Keratinocyte (primary cell): ENCODE results near the gene VASP. TPM values are rescaled to one million over a fixed set of nuclear protein-coding genes. Genes with fewer than 3 reads are reported as not detected.
A peak's percentile ranks its signal among the peaks of the same experiment; 100 is the strongest.

ENCODE experiments used
- DNase-seq: peaks from one replicate; pipeline ENCODE4 v3.0.0-alpha.2; 2011; ENCODE audit warnings: low read depth, missing footprints, low spot score
- FAIRE-seq: peaks from 2 replicates; lab custom pipeline; 2011; peaks lifted over from hg19 to GRCh38; lab: Jason Lieb, UNC
- H2AFZ ChIP-seq: 2 replicates; pipeline ENCODE4 v1.6.0; 2012; ENCODE audit warnings: low read length, control low read depth, inconsistent platforms; ENCODE audit not compliant: control insufficient read depth
- H3K27ac ChIP-seq: 2 replicates; pipeline ENCODE4 v1.5.1; 2011; ENCODE audit warnings: low read length; ENCODE audit not compliant: control insufficient read depth, insufficient read depth
- H3K27me3 ChIP-seq: 3 replicates; pipeline ENCODE4 v1.6.0; 2011; ENCODE audit warnings: low read length; ENCODE audit not compliant: control insufficient read depth, insufficient read depth; ENCODE audit errors: extremely low read depth
- H3K36me3 ChIP-seq, 2 experiments: 2 replicates in 1 of 2; 3 replicates in 1 of 2; pipeline ENCODE4 v1.5.1; 2011; ENCODE audit warnings: low read length in 2 of 2, mild to moderate bottlenecking in 1 of 2; ENCODE audit not compliant: control insufficient read depth in 2 of 2, insufficient read depth in 2 of 2; ENCODE audit errors: extremely low read depth in 1 of 2
- H3K4me1 ChIP-seq: 3 replicates; pipeline ENCODE4 v1.5.1; 2011; ENCODE audit warnings: low read length; ENCODE audit not compliant: control insufficient read depth, insufficient read depth; ENCODE audit errors: extremely low read depth
- H3K4me2 ChIP-seq: 3 replicates; pipeline ENCODE4 v1.6.0; 2011; ENCODE audit warnings: low read depth, low read length; ENCODE audit not compliant: control insufficient read depth, insufficient read depth; ENCODE audit errors: extremely low read depth
- H3K4me3 ChIP-seq, 3 experiments: fragments of 200-600 bp in 1 of 3; sonication (generic) in 1 of 3; 2 replicates in 2 of 3; 3 replicates in 1 of 3; pipeline ENCODE4 v1.5.1; 2011 to 2016; ENCODE audit warnings: low read length in 3 of 3, mild to moderate bottlenecking in 3 of 3, control low read depth in 2 of 3, inconsistent platforms in 1 of 3, low read depth in 1 of 3, mixed read lengths in 1 of 3, mixed run types in 1 of 3, moderate library complexity in 1 of 3; ENCODE audit not compliant: control insufficient read depth in 2 of 3, insufficient read depth in 2 of 3; ENCODE audit errors: extremely low read depth in 1 of 3
- H3K79me2 ChIP-seq: 2 replicates; pipeline ENCODE4 v1.6.0; 2012; ENCODE audit warnings: low read length; ENCODE audit not compliant: control insufficient read depth, insufficient read depth
- H3K9ac ChIP-seq: 3 replicates; pipeline ENCODE4 v1.6.0; 2011; ENCODE audit warnings: low read length; ENCODE audit not compliant: control insufficient read depth, insufficient read depth; ENCODE audit errors: extremely low read depth
- H3K9me1 ChIP-seq: 3 replicates; pipeline ENCODE4 v1.6.0; 2011; ENCODE audit warnings: low read length; ENCODE audit not compliant: control insufficient read depth, insufficient read depth; ENCODE audit errors: extremely low read depth
- H3K9me3 ChIP-seq: 2 replicates; pipeline ENCODE4 v1.5.1; 2012; ENCODE audit warnings: low read depth, low read length; ENCODE audit not compliant: control insufficient read depth
- H4K20me1 ChIP-seq: 3 replicates; pipeline ENCODE4 v1.6.0; 2011; ENCODE audit warnings: low read length; ENCODE audit not compliant: control insufficient read depth, insufficient read depth; ENCODE audit errors: extremely low read depth
- EZH2 ChIP-seq: IDR thresholded peaks from one replicate; pipeline ENCODE4 v1.6.1; 2012; ENCODE audit warnings: inconsistent platforms, mild to moderate bottlenecking, low read length, moderate library complexity
- dilution Hi-C: fragments of 300-500 bp; cut with MboI; formaldehyde crosslinking; loops from one replicate; pipeline ENCODE4 v1.7.0; 2020; ENCODE audit warnings: low sequenced_read_pairs; ENCODE audit not compliant: extremely low pct_ligation_motif_present
- polyA plus RNA-seq, 5 experiments: library from polyadenylated mRNA; depleted of rRNA in 3 of 5; stranded (reverse) in 3 of 5; stranded (forward) in 1 of 5; unstranded in 1 of 5; fragments of >200 nt; gene quantifications; 1 replicate in 1 of 5; 2 replicates in 3 of 5; 3 replicates in 1 of 5; pipeline versions ENCODE4 v1.2.1 to v1.2.3, GENCODE V29; 2011 to 2012; ENCODE audit warnings: missing spikeins in 2 of 5, low read depth in 1 of 5, low replicate concordance in 1 of 5
- TF ChIP-seq, protein P1 (sequence below), 3 experiments: IDR thresholded peaks in 1 of 3; conservative IDR thresholded peaks in 1 of 3; optimal IDR thresholded peaks in 1 of 3; 2 replicates in 2 of 3; 3 replicates in 1 of 3; pipeline versions ENCODE3 to v1.5.1; 2011; ENCODE audit warnings: low read length in 3 of 3, mild to moderate bottlenecking in 3 of 3, moderate library complexity in 2 of 3, control low read depth in 1 of 3, inconsistent platforms in 1 of 3; ENCODE audit not compliant: insufficient read depth in 2 of 3; ENCODE audit errors: extremely low read depth in 1 of 3

VASP gene
- polyA plus RNA-seq, 1 donor (not counting 4 experiments of a cell fraction or from before 2014, with no cell fraction given) = 99.0 TPM

DNA sequence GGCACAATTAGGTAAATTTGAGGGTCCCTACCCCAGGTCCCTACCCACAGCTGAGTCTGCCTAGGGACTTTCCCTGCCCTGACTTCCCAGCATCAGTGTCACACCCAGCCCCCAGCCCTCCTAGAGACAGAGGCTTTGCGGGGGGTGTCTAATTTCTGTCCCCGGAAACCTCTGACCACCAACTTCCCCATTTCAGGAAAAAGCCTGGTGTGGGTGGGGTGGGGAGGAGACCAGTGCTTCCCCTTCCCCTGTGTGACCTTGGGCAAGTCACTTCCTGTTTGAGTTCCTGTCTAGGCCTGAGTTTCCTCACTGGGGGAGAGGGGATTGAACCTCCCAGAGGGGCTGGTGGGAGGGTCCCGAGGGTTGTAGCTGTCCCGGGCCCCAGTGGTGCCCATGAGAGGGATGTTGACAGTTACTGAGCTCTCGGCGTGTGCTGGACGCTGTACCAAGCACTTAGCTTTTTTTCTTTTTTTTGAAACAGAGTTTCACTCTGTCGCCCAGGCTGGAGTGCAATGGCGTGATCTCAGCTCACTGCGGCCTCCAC is 7.9 kb downstream of the VASP start:
- FAIRE-seq = no peak
- Histone ChIP-seq H3K4me2 (no peak overlapping the region), H3K36me3 (peaks cover 23 to 30% of the 10 kb centered on the region in 2 experiments), H3K79me2 (peaks cover 71% of the 10 kb centered on the region), H3K9me3 (no peaks in the 10 kb centered on the region), H4K20me1 (peaks cover 37% of the 10 kb centered on the region), H2AFZ (no peak overlapping the region), H3K4me1 (peaks cover 30% of the 10 kb centered on the region), H3K27ac (peak overlapping the region; percentile 25), H3K27me3 (no peaks in the 10 kb centered on the region), H3K9ac (no peak overlapping the region), H3K9me1 (peaks cover 8% of the 10 kb centered on the region), H3K4me3 (no peak overlapping the region)
- TF ChIP-seq, protein P1, sequence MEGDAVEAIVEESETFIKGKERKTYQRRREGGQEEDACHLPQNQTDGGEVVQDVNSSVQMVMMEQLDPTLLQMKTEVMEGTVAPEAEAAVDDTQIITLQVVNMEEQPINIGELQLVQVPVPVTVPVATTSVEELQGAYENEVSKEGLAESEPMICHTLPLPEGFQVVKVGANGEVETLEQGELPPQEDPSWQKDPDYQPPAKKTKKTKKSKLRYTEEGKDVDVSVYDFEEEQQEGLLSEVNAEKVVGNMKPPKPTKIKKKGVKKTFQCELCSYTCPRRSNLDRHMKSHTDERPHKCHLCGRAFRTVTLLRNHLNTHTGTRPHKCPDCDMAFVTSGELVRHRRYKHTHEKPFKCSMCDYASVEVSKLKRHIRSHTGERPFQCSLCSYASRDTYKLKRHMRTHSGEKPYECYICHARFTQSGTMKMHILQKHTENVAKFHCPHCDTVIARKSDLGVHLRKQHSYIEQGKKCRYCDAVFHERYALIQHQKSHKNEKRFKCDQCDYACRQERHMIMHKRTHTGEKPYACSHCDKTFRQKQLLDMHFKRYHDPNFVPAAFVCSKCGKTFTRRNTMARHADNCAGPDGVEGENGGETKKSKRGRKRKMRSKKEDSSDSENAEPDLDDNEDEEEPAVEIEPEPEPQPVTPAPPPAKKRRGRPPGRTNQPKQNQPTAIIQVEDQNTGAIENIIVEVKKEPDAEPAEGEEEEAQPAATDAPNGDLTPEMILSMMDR (optimal IDR thresholded peaks at IDR 0.05 in 1 of 3, IDR thresholded peaks at IDR 0.05 in 1 of 3, conservative IDR thresholded peaks at IDR 0.05 in 1 of 3; ENCODE audit: extremely low read depth in 1 of 3, insufficient read depth in 2 of 3, low read length in 3 of 3) = no peak
- TF ChIP-seq EZH2 = no peak
- dilution Hi-C loops = no loop called here
- DNase-seq = no peak

DNA sequence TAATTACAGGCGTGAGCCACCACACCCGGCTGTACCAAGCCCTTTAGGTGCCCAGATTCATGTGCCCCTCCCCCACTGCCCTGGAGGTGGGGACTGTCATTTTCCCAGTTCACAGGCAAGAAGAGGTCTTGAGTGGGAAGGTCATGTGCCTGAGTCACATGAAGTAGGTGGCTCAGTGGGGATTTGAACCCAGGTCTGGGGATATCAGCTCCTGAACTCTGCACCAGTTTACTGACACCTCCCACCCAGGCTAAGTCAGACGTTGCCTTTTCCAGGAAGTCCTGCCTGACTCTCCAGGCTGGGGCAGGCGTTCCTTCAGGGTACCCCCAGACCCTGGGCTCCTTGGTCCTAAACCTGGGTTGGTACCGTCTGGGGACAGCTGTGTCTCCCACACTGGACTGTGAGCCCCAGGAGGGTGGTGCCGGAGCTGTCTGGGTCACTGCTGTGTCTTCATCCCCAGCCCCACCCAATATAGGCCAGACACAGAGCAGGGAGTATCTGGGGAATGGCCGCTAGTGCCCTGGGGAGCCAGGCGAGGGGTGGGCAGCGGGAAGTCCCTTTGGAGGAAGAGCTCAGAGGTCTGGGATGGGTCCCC is 8.6 kb downstream of the VASP start:
- dilution Hi-C loops = no loop called here
- Histone ChIP-seq H2AFZ (no peak overlapping the region), H4K20me1 (peaks cover 34% of the 10 kb centered on the region), H3K27me3 (no peaks in the 10 kb centered on the region), H3K9me3 (no peaks in the 10 kb centered on the region), H3K9ac (no peak overlapping the region), H3K4me3 (no peak overlapping the region), H3K9me1 (peaks cover 8% of the 10 kb centered on the region), H3K4me1 (peaks cover 35% of the 10 kb centered on the region), H3K27ac (no peak overlapping the region), H3K4me2 (no peak overlapping the region), H3K36me3 (peaks cover 26 to 34% of the 10 kb centered on the region in 2 experiments), H3K79me2 (peaks cover 63% of the 10 kb centered on the region)
- DNase-seq (no peak), FAIRE-seq (no peak)
- TF ChIP-seq, protein P1 (optimal IDR thresholded peaks at IDR 0.05 in 1 of 3, IDR thresholded peaks at IDR 0.05 in 1 of 3, conservative IDR thresholded peaks at IDR 0.05 in 1 of 3; ENCODE audit: extremely low read depth in 1 of 3, insufficient read depth in 2 of 3, low read length in 3 of 3) = no peak
- TF ChIP-seq EZH2 = no peak
